ENCODE measurements around the gene AKAP8.

- TF ChIP-seq CTCF (IDR thresholded peaks at IDR 0.05; ENCODE audit: poor library complexity) = no peak
- no peak for TF ChIP-seq EZH2 (IDR thresholded peaks at IDR 0.05; ENCODE audit: borderline replicate concordance)
- TF ChIP-seq EZH2phosphoT487 (IDR thresholded peaks at IDR 0.05; ENCODE audit: low read depth, severe bottlenecking, unreplicated experiment) = no peak
Observed at GRCh38 chr19:15419413-15420025, 39.9 kb upstream of the AKAP8 start.
